ENCODE measurements around the gene TXNL4A.

Gene TXNL4A

GRCh38 chr18:79935098-79935480 is 53.3 kb downstream of the TXNL4A start:
- DNase-seq (ENCODE audit: low read depth) = no peak

DNA sequence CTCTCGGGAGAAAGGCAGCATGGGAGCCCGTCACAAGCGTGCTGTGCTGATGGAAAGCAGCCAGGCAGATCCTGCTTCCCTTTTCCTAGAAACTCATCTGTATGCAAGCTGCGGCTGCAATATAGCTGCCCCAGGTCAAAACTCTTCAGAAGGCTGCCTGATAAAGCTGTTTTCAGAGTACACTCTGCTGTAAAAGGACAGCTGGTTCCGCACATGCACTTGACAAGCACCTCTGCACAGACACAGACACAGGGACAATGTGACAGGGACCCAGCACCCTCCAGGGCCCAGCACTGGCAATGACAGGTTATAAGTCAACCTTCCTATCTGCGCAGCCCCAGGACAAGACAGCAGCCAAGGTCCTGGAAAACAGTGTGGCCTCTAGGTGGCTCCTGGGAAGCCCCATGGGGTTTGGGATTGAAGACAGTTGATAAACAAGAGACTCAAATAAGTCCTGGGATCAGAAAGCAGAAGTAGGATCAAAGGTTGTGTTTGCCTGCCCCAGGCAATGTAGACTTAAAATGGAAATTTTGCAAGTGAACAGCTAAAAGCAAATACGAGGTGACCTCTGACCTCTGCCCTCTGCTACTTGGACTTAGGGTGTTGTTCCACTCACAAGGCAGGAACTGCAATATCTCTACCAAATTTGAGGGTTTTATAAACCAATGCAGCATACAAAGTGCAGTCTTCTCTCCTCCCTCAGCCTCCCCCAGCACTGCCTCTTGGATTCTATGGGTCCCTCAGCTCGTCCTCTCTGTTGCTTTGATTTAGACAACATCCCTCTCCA is 53.9 kb downstream of the TXNL4A start:
- DNase-seq (ENCODE audit: low read depth) = no peak

DNA sequence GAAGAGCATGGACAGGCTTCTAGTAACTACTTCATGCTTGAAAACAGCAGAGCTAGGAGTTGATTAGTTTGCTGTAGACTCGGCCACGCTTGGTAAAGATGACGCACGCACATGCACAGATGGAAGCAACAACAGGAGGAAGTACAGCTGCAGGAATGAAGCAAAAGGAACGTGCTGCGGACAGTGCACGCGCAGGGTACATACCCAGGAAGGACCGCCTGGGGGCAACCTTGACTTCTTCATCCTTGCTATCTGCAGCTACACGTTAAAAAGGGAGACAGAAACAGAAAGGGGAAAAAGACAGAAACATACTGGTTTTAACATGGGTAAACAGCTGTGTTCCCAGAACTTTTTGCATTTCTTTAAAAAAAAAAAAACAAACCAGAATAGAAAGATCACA is 54.6 kb downstream of the TXNL4A start:
- no peak for DNase-seq (ENCODE audit: low read depth)

GRCh38 chr18:79932907-79933306 is 55.5 kb downstream of the TXNL4A start:
- no peak for DNase-seq (ENCODE audit: low read depth)

- DNase-seq (ENCODE audit: low read depth) = no peak
Observed at GRCh38 chr18:79931475-79931874, 56.9 kb downstream of the TXNL4A start.

DNA sequence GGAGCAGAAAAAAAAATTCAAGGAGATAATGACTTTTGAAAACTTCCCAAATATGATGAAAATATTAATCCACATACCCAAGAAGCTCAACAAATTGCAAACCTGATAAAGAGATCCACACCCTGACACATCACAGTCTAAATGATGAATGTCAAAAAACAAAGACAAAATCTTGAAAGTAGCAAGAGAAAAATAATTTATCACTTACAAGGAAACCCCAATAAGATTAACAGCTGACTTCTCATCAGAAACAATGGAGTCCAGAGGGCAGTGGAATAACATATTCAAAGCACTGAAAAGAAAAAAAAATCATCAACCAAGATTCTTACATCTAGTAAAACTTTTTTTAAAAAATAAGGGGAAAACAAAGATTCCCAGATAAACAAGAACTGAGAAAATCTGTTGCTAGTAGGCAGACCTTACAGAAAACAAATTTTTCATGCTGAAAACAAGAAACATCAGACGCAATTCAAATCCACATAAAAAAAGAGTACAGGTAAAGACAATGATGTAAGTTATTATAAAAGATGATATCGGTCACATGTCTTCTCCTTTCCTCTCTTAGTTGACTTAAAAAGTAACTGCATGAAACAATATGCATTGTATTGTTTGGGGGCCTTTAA is 58.2 kb downstream of the TXNL4A start:
- DNase-seq (ENCODE audit: low read depth) = no peak

DNA sequence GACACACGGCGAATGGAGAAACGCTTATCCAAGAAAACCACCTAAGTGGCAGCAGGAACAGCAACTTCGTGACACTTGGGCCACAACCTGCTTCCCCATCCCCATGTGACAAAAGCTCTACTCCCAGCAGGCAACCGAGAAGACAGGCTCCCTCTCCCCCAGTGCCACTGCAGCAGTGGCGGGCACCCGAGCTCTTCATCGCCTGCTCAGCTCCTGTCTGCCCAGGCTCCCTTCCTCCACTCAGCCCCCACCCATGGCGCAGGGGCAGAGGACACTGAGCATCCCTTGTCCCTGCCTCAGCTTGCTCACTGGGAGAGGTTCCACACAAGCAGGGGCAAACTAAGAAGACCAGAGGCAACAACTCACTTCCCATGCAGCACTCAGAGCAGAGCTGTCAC is 59.8 kb downstream of the TXNL4A start:
- DNase-seq (ENCODE audit: low read depth) = no peak

GRCh38 chr18:79927607-79928562 is 60.5 kb downstream of the TXNL4A start:
- DNase-seq (ENCODE audit: low read depth) = no peak

- DNase-seq (ENCODE audit: low read depth) = no peak
Observed at GRCh38 chr18:79926715-79927606, 61.4 kb downstream of the TXNL4A start.

DNA sequence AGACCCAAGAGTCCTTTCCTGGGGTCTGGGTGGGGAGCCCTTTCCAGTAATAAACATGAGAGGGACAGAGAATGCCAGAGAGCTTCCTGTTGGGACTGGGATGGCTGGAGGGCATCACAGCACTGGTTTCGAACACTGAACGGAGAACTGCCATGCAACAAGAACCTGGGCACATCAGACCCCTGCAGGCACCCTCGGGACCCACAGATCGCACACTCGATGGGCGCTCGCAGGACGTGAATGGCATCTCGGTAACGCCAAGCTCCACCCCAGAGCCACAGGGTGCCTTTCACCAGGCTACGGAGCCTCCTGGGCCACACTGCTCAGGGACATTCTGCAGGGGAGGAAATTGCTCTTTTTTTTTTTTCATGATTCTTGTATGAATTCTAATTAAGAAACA is 62.1 kb downstream of the TXNL4A start:
- no peak for DNase-seq (ENCODE audit: low read depth)

- no peak for DNase-seq (ENCODE audit: low read depth)
Observed at GRCh38 chr18:79924814-79925731, 63.3 kb downstream of the TXNL4A start.

- no peak for DNase-seq (ENCODE audit: low read depth)
Observed at GRCh38 chr18:79923896-79924585, 64.3 kb downstream of the TXNL4A start.

DNA sequence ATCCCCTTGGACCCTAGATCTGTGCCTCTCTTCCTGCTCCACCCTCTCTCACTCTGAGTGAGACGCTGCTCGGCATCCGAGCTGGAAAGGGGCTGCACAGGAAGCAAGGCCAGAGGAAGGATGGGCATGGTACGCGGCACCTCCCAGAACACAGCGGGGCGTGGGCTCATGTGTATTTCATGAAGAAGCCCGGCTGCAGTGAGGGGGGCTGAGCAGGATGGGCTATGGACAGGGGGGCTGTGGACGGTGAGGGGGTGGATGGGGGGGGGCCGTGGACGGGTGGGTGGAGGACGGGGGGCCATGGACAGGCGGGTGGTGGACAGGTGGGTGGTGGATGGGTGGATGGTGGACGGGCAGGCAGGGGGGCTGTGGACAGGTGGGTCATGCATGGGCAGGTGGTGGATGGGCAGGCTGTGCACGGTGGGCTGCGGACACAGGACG is 65.4 kb downstream of the TXNL4A start:
- DNase-seq (ENCODE audit: low read depth) = no peak

- no peak for DNase-seq (ENCODE audit: low read depth)
Observed at GRCh38 chr18:79921984-79922965, 66.1 kb downstream of the TXNL4A start.

Data from activated T-helper 1 cell treated with Interleukin-2 at 50 U/mL for 16 hours (primary cell).